GM21381 (cell line): Measurements from ENCODE around the gene TTC22.

ENCODE experiments used
- ATAC-seq: cut with Tn5 transposase; IDR thresholded peaks from one replicate; pipeline ENCODE4 v1.9.1; 2021; ENCODE audit warnings: mild to moderate bottlenecking, moderate library complexity; ENCODE audit not compliant: unreplicated experiment

The TTC22 gene

GRCh38 chr1:54810153-54810942 is 9.2 kb upstream of the TTC22 start:
- peak; percentile 63 for ATAC-seq

- no peak for ATAC-seq
Measured at GRCh38 chr1:54809496-54810074, 8.5 kb upstream of the TTC22 start.

DNA sequence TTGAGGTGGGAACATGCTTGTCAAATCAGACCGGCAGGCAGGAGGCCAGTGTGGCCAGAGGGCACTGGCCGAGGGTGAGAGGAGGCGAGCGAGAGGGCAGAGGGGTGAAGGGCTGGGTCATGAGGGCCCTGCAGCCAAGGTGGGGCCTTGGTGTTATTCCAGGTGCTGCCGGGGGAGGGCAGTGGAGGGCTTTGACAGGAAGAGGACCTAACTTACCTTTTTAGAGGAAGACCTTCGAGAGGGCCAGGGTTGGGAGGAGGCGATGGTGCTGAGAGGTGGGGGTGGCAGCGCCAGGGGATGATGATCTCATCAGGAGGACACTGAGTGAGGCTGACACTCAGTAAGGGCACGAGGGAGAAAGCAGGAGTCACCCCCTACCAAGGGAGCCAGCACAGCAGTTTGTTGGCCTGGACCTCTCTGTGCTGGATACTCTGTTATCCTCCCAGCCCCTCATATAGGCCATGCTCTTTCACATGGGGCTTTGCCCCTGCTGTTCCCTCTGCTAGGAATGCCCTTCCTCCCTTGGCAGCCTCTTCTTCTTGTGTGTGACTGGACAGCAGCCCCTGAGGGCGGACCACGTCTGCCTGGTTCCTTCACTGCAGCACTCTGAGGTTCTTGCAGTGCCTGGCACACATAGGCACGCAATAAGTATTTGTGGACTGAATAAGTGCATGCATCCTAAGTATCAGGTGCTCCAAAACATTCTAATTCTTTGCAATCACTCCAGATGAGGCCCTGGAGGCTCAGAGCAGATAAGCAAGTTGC is 7.5 kb upstream of the TTC22 start:
- no peak for ATAC-seq

DNA sequence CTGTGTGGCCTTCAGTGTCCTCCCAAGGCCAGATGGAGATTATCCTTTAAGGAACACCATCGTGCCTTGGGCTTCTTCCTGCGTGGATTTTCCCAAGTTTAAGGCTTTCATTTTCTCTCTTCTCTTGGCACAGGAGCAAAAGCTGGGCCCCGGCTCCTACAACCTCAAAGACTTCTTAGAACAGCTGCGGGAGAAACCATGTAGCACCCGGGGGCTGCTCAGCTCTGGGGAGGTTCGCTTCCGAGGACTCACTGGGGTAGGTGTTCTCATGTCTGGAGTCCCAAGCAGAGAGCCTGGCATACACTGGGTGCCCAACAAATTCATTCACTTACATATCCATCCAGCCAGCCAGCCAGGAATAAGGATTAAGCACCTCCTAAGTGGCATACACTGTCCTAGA is 6.6 kb upstream of the TTC22 start:
- ATAC-seq, result no peak

- no peak for ATAC-seq
Measured at GRCh38 chr1:54806931-54807611, 5.9 kb upstream of the TTC22 start.

GRCh38 chr1:54805981-54806381 is 4.9 kb upstream of the TTC22 start:
- ATAC-seq, result no peak

- ATAC-seq, result no peak
Measured at GRCh38 chr1:54805466-54805865, 4.3 kb upstream of the TTC22 start.

DNA sequence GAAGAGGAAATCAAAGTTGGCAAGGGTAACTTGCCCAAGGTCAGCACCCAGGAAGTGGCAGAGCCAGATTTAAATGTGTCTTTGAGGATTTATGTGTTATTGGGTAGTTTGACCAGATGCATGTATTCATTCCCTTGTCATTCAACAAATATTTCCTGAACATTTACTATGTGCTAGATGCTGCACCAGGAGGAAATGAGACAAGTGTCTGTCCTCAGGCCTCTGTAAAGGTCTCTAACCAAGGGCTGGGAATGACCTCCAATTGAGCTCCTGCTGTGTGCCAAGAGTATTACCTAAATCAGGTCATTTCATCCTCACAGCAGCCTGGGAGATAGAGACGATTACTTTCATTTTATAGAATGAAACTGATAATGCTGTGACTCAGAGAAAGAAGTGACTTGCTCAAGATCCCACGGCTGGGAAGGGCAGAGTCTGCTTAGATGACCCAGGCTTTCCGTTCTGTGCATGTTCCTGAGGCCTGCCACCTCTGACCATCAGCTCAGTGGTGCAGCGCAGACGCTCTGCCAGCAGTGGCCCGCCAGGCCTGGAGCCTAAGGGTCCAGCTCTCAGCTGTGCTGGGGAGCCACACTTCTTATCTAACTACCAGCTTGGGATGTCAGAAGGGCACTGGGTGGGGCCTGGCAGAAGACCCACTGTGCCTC is 3.5 kb upstream of the TTC22 start:
- no peak for ATAC-seq

DNA sequence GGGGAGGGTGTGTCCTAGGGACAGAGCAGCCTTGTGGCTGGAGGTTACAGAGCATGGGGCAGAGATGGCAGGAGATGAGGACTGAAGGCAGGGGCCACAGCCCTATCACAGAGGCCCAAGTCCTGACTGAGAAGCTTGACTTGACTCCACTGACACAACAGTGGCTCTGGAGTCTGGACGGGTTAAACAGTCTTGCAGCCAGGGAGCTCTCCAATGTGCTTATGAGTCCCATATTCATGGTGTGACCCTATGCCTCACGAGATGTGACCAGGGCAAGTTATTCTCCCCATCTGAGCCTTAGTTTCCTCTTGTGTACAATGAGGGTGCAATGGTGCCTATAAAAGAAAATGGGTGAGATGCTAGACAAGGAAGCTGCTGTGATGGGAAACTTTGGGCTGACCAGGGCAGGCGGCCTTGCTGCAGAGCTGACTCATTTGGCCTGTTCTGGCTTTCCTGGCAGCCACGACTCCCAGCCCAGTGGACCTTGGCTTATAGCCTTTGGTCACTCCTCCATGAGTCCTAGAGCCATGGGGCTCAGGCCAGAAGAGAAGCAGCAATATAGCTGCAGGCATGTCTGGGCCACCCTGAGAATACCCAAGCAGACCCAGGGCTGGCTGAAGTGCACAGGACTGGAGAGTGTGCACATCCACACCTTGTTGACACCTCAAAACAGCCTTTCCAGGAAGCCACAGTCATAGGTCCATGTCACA is 2.8 kb upstream of the TTC22 start:
- ATAC-seq, result no peak

- ATAC-seq, result no peak
Measured at GRCh38 chr1:54800041-54800898, 853 bp downstream of the TTC22 start.

DNA sequence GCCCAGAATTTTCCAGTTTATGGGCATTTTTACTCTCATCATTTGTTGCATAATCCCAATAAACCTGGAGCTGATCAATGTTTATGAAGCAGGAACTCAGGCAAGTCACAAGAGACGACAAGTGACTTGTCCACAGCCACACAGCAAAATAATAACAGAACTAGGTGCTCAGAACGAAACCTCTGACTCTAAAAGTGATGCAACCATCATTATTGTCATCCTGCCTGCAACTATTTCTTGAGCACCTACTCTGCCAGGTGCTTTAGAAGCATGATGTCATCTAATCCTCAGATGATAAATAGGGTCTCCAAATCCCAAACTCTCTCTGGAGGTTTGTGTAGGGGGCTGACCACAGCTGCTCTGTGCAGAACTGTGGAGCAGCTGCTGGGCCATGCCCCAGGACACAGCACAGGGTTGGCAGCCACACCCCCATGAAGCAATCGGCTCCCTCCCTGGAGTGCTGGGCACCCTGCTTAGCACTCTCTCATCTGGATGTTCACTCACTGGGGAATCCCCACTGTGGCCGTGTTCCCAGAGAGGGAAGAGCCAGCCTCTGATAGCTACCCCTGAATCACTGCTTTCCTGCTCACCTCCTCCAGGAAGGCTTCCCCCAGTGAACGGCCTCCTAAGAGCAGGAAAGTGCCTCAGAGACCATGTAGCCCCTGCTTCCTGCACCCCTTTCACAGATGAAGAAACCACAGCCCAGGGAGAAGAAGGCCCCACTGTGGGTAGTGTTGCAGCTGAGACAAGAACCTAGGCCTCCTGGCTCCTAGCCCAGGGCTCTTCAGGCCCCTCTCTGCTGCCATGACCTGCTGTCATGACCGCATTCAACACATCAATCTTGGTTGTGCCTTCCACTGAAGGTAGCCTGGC is 2.1 kb downstream of the TTC22 start:
- ATAC-seq, result peak; percentile 35

- ATAC-seq, result no peak
Measured at GRCh38 chr1:54798206-54798605, 2.9 kb downstream of the TTC22 start.

DNA sequence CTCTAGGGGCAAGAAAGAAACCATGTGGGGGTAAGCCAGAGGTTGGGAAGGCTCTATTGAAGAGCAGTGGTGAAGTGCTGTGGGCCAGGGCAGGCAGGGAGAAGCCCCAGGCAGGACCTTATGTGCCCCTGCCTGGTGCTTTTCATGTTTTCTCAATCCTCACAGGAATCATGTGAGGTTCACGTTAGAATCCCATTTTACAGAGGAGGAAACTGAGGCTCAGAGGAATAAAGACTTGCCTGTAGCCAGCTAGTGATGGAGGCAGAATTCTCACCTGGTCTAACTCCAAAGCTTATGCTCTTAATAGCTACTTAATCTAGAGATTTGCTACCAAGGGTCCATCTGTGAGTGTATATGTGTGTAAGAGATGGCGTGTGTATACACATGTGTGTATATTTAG is 4.2 kb downstream of the TTC22 start:
- ATAC-seq, result no peak

GRCh38 chr1:54795841-54796468 is 5.2 kb downstream of the TTC22 start:
- ATAC-seq, result no peak

DNA sequence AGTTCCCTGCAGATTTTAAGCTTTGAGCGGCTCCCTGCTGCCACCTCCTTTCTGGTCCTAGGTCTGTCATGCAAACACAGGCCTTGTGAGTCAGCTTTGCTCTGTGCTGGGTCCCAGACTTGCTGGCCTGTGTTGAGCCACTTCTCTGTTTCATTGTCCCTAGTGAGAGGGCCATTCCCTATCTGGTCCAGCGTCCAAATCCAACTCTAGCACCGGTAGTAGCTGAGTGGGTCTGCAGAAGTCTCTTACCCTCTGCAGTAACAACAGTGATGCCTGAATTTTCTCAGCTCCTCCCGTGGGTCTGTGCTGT is 5.8 kb downstream of the TTC22 start:
- ATAC-seq, result no peak

DNA sequence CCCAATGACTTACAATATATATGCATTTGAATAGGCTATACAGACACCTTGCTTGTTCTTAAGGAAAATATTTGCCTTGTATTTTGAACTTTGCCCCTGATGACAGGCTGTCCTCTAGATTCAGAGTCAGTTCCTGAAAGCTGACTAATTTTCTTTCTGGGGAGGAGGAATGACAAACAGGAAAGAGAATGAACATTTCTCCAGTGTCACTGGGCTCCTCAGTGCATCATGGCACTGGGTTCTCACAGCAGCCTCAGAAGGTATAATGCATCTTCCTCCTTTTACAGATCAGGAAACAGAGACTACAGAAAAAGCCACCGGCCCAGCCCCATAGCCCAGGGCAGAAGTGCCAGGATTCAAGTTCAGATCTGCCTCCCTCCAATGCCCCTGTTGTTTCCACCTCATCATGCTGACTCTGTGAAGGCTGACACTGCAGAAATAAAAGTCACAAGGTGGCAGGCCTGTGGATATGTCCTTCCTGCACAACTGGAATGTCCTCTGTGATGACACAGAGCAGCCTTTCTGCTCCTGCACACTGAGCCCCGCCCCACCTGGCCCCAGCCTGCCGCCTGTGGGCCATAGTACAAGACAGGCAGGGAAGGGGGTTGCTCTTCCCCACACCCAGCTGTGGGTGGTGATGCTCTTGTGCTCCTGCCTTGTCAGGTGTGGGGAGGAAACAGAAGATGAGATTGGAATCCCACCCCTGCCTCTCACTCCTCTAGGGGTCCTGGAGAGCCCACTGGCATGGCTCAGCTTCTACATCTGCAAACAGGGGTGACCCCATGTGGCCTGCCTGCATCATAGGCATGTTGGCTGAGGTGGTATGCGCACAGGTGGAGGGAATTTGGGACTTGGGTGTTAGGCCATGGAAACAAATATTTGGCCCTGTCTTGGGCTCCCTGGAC is 6.4 kb downstream of the TTC22 start:
- ATAC-seq, result no peak

DNA sequence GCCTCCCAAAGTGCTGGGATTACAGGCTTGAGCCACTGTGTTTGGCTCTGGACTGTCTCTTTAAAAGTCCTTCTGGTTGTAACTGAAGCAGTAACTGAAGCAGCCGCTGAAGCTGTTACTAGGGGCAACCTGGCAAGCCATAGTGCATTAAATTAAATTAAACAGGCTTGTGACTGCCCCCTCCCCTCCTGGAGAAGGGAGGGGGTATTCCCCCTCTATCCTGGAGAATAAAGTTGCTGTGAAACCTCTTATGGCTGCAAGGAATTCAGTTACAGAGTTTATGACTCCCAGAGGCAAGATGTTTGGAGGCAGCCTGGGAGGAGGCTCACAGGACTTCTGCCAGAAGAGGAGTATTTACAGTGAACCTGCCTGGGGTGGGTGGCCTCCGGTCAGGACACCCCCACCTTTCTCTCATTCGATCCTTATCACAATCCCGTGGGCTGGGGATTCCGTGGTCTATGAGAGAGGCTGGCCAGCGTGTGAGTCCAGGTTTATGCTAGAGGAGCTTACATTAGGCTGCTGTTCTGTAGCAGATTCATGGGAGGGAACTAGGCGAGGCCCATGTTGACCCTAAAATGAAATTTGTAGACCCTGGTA is 8.3 kb downstream of the TTC22 start:
- ATAC-seq, result no peak
